Type B pancreatic cell (in vitro differentiated cells): ENCODE measurements around the gene RPS29. TPM values are rescaled to one million over a fixed set of nuclear protein-coding genes. Genes with fewer than 3 reads are reported as not detected.

Source experiments
- DNase-seq: peaks from one replicate; pipeline ENCODE4 v3.0.0; 2021; ENCODE audit warnings: mixed read lengths; ENCODE audit not compliant: unreplicated experiment; ENCODE audit errors: extremely low spot score
- H3K27ac Mint-ChIP-seq: 2 replicates; pipeline ENCODE4 v1.8.0; 2021; ENCODE audit warnings: mild to moderate bottlenecking, mixed read lengths
- H3K27me3 Mint-ChIP-seq: 2 replicates; pipeline ENCODE4 v1.8.0; 2021; ENCODE audit warnings: mixed read lengths
- H3K36me3 Mint-ChIP-seq: 2 replicates; pipeline ENCODE4 v1.8.0; 2021; ENCODE audit warnings: mixed read lengths
- H3K4me1 Mint-ChIP-seq: one replicate; pipeline ENCODE4 v1.8.0; 2021; ENCODE audit warnings: mixed read lengths; ENCODE audit not compliant: unreplicated experiment
- H3K4me3 Mint-ChIP-seq: 2 replicates; pipeline ENCODE4 v1.8.0; 2021; ENCODE audit warnings: mild to moderate bottlenecking, mixed read lengths
- H3K9me3 Mint-ChIP-seq: 2 replicates; pipeline ENCODE4 v1.8.0; 2021; ENCODE audit warnings: mixed read lengths
- total RNA-seq: library from RNA; stranded (reverse); gene quantifications from 2 replicates; pipeline ENCODE4 v1.2.1, GENCODE V29; 2021; ENCODE audit warnings: low replicate concordance
- TF ChIP-seq, protein P1 (sequence below): fragments of 200-600 bp; sonication (generic); conservative IDR thresholded peaks from 2 replicates; pipeline ENCODE4 v1.5.0; 2021; ENCODE audit warnings: antibody characterized with exemption, mild to moderate bottlenecking

RPS29 gene
- total RNA-seq, 1 donor from 2014 or later = 1,493 TPM

GRCh38 chr14:49617852-49618519 lies 31.8 kb upstream of the RPS29 start:
- TF ChIP-seq, protein P1, sequence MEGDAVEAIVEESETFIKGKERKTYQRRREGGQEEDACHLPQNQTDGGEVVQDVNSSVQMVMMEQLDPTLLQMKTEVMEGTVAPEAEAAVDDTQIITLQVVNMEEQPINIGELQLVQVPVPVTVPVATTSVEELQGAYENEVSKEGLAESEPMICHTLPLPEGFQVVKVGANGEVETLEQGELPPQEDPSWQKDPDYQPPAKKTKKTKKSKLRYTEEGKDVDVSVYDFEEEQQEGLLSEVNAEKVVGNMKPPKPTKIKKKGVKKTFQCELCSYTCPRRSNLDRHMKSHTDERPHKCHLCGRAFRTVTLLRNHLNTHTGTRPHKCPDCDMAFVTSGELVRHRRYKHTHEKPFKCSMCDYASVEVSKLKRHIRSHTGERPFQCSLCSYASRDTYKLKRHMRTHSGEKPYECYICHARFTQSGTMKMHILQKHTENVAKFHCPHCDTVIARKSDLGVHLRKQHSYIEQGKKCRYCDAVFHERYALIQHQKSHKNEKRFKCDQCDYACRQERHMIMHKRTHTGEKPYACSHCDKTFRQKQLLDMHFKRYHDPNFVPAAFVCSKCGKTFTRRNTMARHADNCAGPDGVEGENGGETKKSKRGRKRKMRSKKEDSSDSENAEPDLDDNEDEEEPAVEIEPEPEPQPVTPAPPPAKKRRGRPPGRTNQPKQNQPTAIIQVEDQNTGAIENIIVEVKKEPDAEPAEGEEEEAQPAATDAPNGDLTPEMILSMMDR = no peak
- peak overlapping the region; percentile 11 for H3K4me3 Mint-ChIP-seq

DNA sequence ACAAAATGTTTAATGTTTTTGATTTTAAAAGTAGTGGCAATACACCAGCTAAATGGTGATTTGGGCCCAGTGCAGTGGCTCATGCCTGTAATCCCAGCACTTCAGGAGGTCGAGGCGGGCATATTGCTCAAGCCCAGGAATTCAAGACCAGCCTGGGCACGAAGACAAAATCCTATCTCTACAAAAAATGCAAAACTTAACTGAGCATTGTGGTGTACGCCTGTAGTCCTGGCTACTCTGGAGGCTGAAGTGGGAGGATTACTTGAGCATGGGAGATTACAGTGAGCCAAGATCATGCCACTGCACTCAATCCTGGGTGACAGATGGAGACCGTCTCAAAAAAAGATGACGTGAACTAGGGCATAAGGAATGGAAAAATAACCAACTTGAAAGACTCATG lies 29.6 kb upstream of the RPS29 start:
- H3K4me3 Mint-ChIP-seq = no peak overlapping the region
- H3K9me3 Mint-ChIP-seq = no peaks in the 10 kb centered on the region
- H3K4me1 Mint-ChIP-seq = peaks cover 22% of the 10 kb centered on the region
- no peak for DNase-seq
- H3K27me3 Mint-ChIP-seq = no peaks in the 10 kb centered on the region
- peaks cover 23% of the 10 kb centered on the region for H3K36me3 Mint-ChIP-seq
- TF ChIP-seq, protein P1 = no peak
- no peak overlapping the region for H3K27ac Mint-ChIP-seq

More at GRCh38 chr14:49617852-49618519, 31.8 kb upstream of the RPS29 start:
- Mint-ChIP-seq H3K27ac (peak overlapping the region; percentile 100), H3K36me3 (peaks cover 23% of the 10 kb centered on the region), H3K4me1 (peaks cover 27% of the 10 kb centered on the region), H3K9me3 (no peaks in the 10 kb centered on the region), H3K27me3 (no peaks in the 10 kb centered on the region)
- no peak for DNase-seq

- TF ChIP-seq, protein P1 = no peak
- no peak overlapping the region for H3K4me3 Mint-ChIP-seq
- no peak overlapping the region for H3K27ac Mint-ChIP-seq
- H3K4me1 Mint-ChIP-seq = peaks cover 22% of the 10 kb centered on the region
- H3K9me3 Mint-ChIP-seq = no peaks in the 10 kb centered on the region
- no peak for DNase-seq
- H3K27me3 Mint-ChIP-seq = no peaks in the 10 kb centered on the region
- H3K36me3 Mint-ChIP-seq = peaks cover 18% of the 10 kb centered on the region
Measured at GRCh38 chr14:49614196-49614595, 28.0 kb upstream of the RPS29 start.

DNA sequence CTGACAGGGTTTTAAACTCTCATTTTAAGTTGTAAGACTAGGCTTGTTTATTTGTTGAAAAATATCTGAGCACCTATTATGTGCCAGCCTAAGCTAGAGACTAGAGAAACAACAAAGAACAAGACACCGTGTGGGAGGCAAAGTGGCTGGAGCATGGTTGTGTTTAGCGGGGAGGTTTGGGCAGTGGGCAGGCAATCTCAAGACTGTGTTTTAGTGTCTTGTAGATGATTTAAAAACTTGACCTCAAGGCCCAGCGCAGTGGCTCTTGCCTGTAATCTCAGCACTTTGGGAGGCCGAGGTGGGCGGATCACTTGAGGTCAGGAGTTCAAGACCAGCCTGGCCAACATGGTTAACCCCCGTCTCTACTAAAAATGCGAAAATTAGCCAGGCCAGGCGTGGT lies 26.5 kb upstream of the RPS29 start:
- H3K36me3 Mint-ChIP-seq = peaks cover 13% of the 10 kb centered on the region
- H3K27me3 Mint-ChIP-seq = no peaks in the 10 kb centered on the region
- H3K4me3 Mint-ChIP-seq = no peak overlapping the region
- H3K27ac Mint-ChIP-seq = no peak overlapping the region
- TF ChIP-seq, protein P1 = no peak
- no peak for DNase-seq
- H3K4me1 Mint-ChIP-seq = peaks cover 11% of the 10 kb centered on the region
- no peaks in the 10 kb centered on the region for H3K9me3 Mint-ChIP-seq

GRCh38 chr14:49612251-49612650 lies 26.1 kb upstream of the RPS29 start:
- Mint-ChIP-seq H3K9me3 (no peaks in the 10 kb centered on the region), H3K27me3 (no peaks in the 10 kb centered on the region), H3K4me1 (peaks cover 7% of the 10 kb centered on the region), H3K27ac (no peak overlapping the region), H3K4me3 (no peak overlapping the region), H3K36me3 (peaks cover 8% of the 10 kb centered on the region)
- DNase-seq = no peak
- TF ChIP-seq, protein P1 = no peak
